Hematopoietic multipotent progenitor cell treated with erythropoietin and hydrocortisone succinate and interleukin-3 and kit ligand, for 15 days (in vitro differentiated cells): ENCODE data around the gene NTRK2.

ENCODE experiments used
- DNase-seq: peaks from one replicate; pipeline ENCODE4 v3.0.0-alpha.2; 2015; ENCODE audit warnings: low spot score

NTRK2 gene

GRCh38 chr9:84780385-84780784 is 110.9 kb downstream of the NTRK2 start:
- no peak for DNase-seq

DNA sequence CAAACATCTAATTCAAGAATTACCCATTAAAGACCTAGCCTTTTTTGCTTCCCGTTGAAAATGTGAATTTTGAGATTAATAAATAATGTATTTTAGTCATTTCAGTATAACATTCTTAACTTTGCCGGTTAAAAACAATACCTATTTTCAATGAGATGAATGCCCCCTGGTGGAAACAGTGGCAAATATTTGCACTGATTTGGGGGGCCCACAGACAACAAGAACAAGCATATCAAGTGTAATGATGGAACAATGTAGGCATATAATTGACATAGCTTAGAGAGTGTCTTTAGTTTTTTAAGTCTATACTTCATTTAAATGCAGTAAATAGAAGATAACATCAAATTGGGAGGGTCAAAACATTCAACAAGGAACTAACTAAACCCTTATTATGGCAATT is 111.9 kb downstream of the NTRK2 start:
- no peak for DNase-seq

- no peak for DNase-seq
Observed at GRCh38 chr9:84781931-84782866, 112.7 kb downstream of the NTRK2 start.

DNA sequence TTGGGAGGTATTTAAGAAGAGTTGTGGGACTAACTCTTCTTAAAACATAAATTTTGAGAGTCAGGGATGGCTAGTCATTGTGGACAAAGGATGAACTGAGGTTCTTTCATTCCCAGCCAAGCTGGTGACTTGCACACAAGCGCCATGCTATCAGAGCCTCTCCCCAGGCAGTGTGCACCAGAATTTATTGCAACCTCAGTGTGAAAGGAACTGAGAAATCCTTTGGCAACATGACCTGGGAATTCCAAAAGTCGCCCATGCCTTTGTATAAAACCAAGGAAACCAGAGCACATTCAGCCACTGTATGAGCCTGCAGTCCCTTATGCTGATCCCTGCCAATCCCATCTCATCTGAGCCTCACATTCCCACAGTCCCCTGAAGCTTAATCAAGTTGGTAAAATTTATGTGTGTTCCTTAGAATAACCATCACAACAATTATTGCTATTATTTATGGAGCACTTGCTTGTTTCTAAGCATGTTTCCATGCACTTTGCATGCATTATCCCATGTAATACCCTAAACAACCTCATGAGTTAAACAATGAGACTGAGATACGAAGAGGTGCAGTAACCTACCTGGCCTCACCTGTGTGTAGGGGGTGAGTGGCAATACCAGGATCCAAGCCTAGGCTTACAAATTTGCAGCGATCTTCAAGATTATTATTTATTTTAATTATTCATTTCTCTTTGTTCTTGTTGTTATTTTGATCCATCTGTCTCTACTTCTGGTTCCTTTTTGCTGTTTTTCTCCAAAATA is 116.4 kb downstream of the NTRK2 start:
- DNase-seq, result no peak

DNA sequence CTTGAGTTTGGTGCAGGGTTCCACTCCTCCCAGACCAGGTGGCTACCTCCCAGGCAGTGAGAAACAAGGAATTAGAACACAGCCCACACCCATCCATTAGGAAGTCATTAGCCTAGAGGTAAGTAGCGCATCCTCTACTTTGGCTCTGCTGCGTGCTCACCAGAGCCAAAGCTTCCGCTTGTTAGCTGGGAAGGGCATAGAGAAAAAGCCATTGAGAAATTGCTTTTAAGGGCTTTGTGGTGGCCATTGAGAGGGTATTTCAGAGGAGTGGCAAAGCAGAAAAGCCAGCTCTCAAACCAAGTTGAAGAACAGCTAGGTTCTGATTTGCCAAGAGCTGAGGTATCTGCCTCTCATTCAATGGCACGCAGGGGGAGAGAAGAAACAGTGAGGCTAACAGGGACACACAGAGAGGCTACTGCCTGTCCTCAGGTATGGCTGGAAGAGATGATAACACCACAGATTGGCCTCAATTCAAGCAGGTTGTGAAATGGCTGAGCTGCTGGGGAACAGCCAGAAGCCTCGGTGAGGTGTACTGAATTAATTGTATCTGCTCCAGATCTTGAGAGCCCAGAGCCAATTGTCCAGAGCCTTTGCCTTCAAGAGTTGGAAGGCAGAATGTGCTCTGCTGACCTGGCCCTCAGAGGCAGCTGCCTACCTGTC is 119.4 kb downstream of the NTRK2 start:
- no peak for DNase-seq

DNA sequence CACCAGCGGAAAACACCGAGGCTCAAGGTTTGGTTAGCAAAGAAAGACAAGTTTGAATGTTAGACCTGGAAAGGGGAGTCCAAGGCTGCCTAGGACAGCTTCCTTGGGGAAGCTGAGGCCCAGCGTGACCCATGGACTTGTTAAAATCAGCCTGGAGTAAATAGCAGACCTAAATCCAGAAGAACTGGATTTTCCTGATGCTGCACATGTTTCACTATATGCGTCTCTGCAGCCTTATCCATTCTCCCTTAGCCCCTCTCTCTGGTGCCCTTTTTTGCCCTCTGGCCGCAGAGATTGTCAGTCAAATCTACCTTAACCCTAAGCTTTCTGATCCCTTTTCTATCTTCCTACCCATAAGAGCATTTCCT is 119.9 kb downstream of the NTRK2 start:
- DNase-seq, result no peak

GRCh38 chr9:84791643-84792042 is 122.1 kb downstream of the NTRK2 start:
- no peak for DNase-seq

DNA sequence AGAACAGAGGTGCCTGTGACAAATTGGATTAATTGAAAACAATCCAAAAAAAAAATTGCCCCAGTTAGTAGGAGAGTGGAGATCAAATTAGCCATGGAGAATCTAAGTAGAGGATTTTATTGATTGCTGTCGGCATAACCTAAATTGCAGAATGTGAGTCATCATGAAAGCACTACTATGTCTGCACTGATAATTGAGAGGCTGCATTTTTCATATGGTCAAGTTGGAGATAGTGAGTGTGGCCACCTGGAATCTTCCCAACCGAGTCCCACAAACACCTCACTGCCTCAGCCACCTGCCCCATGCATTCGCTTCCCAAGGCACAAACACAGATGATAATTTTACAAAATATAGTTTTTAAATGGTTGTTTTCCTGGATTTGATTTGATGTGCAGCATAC is 123.7 kb downstream of the NTRK2 start:
- DNase-seq, result no peak

DNA sequence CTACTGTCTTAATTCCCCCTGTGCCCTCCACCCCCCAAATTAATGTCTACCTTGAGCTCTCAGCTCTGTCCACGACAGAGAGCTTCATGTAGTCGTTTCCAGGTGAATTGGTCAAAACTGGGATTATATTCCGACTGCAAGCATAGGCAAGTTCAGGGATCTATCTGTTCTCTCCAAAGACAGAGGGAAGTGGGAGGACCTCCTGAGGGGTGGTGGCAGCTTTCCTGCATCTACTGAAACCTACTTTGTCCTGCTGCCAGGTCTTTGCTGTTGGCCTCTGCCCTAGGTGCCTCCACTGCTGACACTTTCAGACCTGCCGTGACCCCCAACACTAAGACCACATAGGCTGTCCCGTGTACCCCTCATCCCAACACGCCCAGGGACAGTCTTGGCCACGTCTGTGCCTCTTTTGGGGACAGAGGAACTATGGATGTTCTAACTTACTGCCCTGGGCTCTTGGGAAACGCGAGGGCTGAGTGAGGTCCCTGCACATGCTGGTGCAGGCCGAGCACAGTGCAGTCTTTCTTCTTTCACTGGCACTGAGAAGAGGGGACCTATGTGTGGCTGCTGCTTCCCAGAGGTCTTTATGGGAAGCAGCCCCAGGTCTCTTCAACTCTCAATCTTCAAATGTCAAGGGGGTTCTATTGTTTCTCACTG is 125.6 kb downstream of the NTRK2 start:
- DNase-seq, result no peak

DNA sequence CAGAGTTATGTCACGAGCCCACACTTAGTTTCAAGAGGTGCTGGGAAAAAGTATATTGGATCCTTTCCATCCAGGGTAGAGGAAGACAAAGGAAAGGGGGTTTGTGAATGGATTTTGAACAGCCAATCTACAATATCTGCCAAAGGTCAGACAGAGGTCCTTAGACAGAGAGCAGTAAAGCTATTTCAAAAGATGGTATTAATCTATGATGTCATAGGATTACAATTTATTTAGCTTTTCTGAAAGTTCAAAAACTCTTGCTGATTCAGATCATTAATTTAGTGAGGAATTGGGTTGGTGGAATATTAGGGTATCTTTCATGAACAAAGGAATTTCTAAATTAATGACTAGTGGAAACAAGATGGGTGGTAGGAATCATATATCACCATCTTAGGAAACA is 126.9 kb downstream of the NTRK2 start:
- no peak for DNase-seq

DNA sequence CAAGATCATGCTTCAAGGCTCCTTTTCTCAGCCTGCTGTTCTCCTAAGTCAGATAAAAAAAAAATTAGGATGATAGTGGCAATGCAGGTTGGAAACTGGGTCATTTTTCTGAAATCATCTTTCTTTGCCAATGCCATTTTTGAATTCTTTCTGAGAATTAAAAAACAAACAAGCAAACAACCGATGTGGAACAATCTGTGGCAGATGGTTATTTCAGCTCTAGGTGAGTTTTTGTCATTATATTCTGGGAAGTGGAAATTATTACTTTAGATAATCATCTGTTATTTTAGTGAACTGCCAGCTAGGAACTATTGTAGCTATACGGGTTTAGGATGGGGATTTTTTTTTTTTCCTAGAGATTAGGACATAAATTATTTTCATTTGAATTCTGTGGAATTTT is 129.7 kb downstream of the NTRK2 start:
- DNase-seq, result no peak

DNA sequence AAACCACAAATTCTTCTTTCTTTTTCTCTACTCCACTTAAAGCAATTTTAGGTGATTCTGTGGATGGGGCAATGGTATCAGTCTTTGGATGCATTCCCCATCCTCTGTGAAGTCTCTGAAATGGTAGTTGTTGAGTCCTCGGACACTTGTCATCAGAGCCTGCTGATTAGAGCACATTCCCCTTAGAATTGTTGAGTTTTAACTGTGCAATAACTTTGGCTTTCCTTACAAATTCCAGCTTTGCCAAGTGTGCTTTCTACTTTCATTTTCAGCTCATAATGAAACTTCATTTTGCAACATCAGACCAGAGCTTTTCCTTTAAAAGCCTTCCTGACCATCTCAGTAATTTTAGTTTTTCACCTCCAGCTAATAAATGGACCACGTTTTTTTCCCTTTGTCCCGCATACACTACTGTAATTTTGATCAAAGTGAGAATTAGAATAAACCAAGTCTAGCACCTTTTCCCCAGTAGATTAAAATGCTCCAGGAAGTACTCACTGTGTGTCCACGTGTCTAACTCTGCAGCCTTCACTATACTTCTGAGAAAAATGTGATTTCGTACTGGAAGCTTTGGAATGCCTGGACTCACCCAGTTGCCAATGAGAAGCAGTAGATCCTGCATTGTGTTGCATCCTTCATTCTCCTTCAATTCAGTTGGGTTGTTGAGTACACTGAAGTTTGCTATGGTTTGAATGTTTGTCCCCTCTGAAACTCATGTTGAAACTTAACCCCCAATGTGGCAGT is 135.6 kb downstream of the NTRK2 start:
- no peak for DNase-seq

DNA sequence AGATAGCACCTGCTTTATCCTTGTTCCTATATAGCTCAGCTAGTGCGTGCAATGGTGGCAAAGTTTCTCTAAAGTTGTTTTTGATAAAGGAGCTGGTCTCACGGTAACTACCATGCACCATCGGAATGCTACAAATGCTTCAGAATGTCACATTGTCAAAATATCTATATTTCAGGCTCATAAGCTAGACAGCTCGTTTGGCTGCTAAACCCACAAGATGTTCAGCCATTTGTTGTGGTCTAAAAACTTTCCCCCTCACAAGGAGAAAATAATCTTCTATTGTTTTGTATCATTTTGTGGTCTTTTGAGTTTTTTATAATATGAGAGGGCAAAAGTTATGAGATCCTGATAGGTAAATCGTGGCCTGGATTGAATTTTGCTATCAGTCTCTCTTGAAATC is 137.9 kb downstream of the NTRK2 start:
- DNase-seq, result no peak

DNA sequence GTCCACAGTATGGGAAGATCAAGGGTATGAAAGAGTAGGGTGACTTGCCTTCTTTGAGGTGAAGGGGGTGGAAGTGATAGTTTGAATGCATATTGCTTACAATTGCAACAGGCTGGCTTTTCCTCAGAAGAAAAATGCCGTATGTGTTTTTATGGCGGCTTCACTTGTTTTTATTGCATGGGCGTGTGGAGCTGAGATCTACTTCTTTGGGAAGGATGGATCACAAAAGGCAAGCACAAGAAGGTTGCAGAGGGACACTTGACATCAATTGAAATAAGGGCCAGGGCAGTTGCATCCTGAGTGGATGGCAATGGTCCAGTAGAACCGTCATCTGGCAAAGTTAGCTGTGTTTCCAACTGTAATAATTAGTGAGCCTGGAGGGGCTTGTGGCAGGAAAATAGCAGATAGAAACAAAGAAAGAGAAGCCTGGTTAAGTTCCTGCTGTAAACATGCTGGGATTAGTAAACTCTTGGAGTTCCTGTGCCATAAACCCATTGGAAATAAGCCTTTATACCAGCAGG is 138.4 kb downstream of the NTRK2 start:
- no peak for DNase-seq

DNA sequence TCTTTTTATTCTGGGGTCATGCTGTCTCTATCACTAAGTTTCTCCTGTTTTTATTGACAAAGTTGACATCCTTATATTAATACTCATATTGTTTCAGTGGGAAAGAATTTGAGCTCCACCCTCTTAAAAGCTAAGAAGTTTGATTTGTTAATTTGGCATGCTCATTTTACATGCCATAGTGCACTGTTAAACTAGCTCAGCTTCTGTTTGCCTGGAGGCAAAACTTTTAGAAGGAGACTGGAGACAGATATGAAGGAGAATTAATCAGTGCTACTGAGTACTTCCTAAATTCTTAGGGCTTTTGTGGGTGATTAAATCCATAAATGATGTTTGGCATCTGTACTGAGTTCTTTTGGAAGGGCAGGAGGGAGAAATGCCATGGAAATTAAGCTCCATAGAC is 138.9 kb downstream of the NTRK2 start:
- DNase-seq, result no peak

GRCh38 chr9:84811072-84811750 is 141.7 kb downstream of the NTRK2 start:
- no peak for DNase-seq

- DNase-seq, result no peak
Observed at GRCh38 chr9:84811751-84812074, 142.2 kb downstream of the NTRK2 start.

GRCh38 chr9:84812355-84812754 is 142.8 kb downstream of the NTRK2 start:
- DNase-seq, result no peak

DNA sequence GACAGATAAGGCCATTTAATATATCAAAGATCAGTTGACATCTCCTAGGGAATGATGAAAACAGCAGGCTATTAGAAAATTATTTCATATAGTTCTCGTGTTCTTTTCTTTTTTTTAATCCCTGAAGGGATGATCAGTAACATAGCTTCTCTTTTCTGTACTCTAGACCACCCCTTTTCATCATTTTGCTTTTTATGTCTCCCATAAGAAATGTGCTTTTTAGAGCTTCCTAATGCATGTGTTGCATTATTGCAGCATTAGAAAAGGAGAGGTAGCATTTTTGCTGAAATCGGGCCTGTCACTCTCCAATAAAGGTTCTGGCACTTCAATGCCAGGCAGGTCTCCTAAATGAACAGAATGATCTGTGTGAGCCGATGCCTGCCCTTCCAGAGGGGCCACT is 143.3 kb downstream of the NTRK2 start:
- DNase-seq, result no peak

- no peak for DNase-seq
Observed at GRCh38 chr9:84815554-84815953, 146.0 kb downstream of the NTRK2 start.

GRCh38 chr9:84817038-84817437 is 147.5 kb downstream of the NTRK2 start:
- no peak for DNase-seq
